Keratinocyte (primary cell): Measurements from ENCODE around the gene IGF1. TPM values are rescaled to one million over a fixed set of nuclear protein-coding genes. Genes with fewer than 3 reads are reported as not detected.

ENCODE experiments used
- DNase-seq: peaks from one replicate; pipeline ENCODE4 v3.0.0-alpha.2; 2011; ENCODE audit warnings: low read depth, missing footprints, low spot score
- FAIRE-seq: peaks from 2 replicates; lab custom pipeline; 2011; peaks lifted over from hg19 to GRCh38; lab: Jason Lieb, UNC
- H2AFZ ChIP-seq: 2 replicates; pipeline ENCODE4 v1.6.0; 2012; ENCODE audit warnings: low read length, control low read depth, inconsistent platforms; ENCODE audit not compliant: control insufficient read depth
- H3K27ac ChIP-seq: 2 replicates; pipeline ENCODE4 v1.5.1; 2011; ENCODE audit warnings: low read length; ENCODE audit not compliant: control insufficient read depth, insufficient read depth
- H3K27me3 ChIP-seq: 3 replicates; pipeline ENCODE4 v1.6.0; 2011; ENCODE audit warnings: low read length; ENCODE audit not compliant: control insufficient read depth, insufficient read depth; ENCODE audit errors: extremely low read depth
- H3K36me3 ChIP-seq, 2 experiments: 2 replicates in 1 of 2; 3 replicates in 1 of 2; pipeline ENCODE4 v1.5.1; 2011; ENCODE audit warnings: low read length in 2 of 2, mild to moderate bottlenecking in 1 of 2; ENCODE audit not compliant: control insufficient read depth in 2 of 2, insufficient read depth in 2 of 2; ENCODE audit errors: extremely low read depth in 1 of 2
- H3K4me1 ChIP-seq: 3 replicates; pipeline ENCODE4 v1.5.1; 2011; ENCODE audit warnings: low read length; ENCODE audit not compliant: control insufficient read depth, insufficient read depth; ENCODE audit errors: extremely low read depth
- H3K4me2 ChIP-seq: 3 replicates; pipeline ENCODE4 v1.6.0; 2011; ENCODE audit warnings: low read depth, low read length; ENCODE audit not compliant: control insufficient read depth, insufficient read depth; ENCODE audit errors: extremely low read depth
- H3K4me3 ChIP-seq, 3 experiments: fragments of 200-600 bp in 1 of 3; sonication (generic) in 1 of 3; 2 replicates in 2 of 3; 3 replicates in 1 of 3; pipeline ENCODE4 v1.5.1; 2011 to 2016; ENCODE audit warnings: low read length in 3 of 3, mild to moderate bottlenecking in 3 of 3, control low read depth in 2 of 3, inconsistent platforms in 1 of 3, low read depth in 1 of 3, mixed read lengths in 1 of 3, mixed run types in 1 of 3, moderate library complexity in 1 of 3; ENCODE audit not compliant: control insufficient read depth in 2 of 3, insufficient read depth in 2 of 3; ENCODE audit errors: extremely low read depth in 1 of 3
- H3K79me2 ChIP-seq: 2 replicates; pipeline ENCODE4 v1.6.0; 2012; ENCODE audit warnings: low read length; ENCODE audit not compliant: control insufficient read depth, insufficient read depth
- H3K9ac ChIP-seq: 3 replicates; pipeline ENCODE4 v1.6.0; 2011; ENCODE audit warnings: low read length; ENCODE audit not compliant: control insufficient read depth, insufficient read depth; ENCODE audit errors: extremely low read depth
- H3K9me1 ChIP-seq: 3 replicates; pipeline ENCODE4 v1.6.0; 2011; ENCODE audit warnings: low read length; ENCODE audit not compliant: control insufficient read depth, insufficient read depth; ENCODE audit errors: extremely low read depth
- H3K9me3 ChIP-seq: 2 replicates; pipeline ENCODE4 v1.5.1; 2012; ENCODE audit warnings: low read depth, low read length; ENCODE audit not compliant: control insufficient read depth
- H4K20me1 ChIP-seq: 3 replicates; pipeline ENCODE4 v1.6.0; 2011; ENCODE audit warnings: low read length; ENCODE audit not compliant: control insufficient read depth, insufficient read depth; ENCODE audit errors: extremely low read depth
- EZH2 ChIP-seq: IDR thresholded peaks from one replicate; pipeline ENCODE4 v1.6.1; 2012; ENCODE audit warnings: inconsistent platforms, mild to moderate bottlenecking, low read length, moderate library complexity
- dilution Hi-C: fragments of 300-500 bp; cut with MboI; formaldehyde crosslinking; loops from one replicate; pipeline ENCODE4 v1.7.0; 2020; ENCODE audit warnings: low sequenced_read_pairs; ENCODE audit not compliant: extremely low pct_ligation_motif_present
- polyA plus RNA-seq, 5 experiments: library from polyadenylated mRNA; depleted of rRNA in 3 of 5; stranded (reverse) in 3 of 5; stranded (forward) in 1 of 5; unstranded in 1 of 5; fragments of >200 nt; gene quantifications; 1 replicate in 1 of 5; 2 replicates in 3 of 5; 3 replicates in 1 of 5; pipeline versions ENCODE4 v1.2.1 to v1.2.3, GENCODE V29; 2011 to 2012; ENCODE audit warnings: missing spikeins in 2 of 5, low read depth in 1 of 5, low replicate concordance in 1 of 5
- TF ChIP-seq, protein P1 (sequence below), 3 experiments: IDR thresholded peaks in 1 of 3; conservative IDR thresholded peaks in 1 of 3; optimal IDR thresholded peaks in 1 of 3; 2 replicates in 2 of 3; 3 replicates in 1 of 3; pipeline versions ENCODE3 to v1.5.1; 2011; ENCODE audit warnings: low read length in 3 of 3, mild to moderate bottlenecking in 3 of 3, moderate library complexity in 2 of 3, control low read depth in 1 of 3, inconsistent platforms in 1 of 3; ENCODE audit not compliant: insufficient read depth in 2 of 3; ENCODE audit errors: extremely low read depth in 1 of 3

IGF1 gene
- polyA plus RNA-seq, 1 donor (not counting 4 experiments of a cell fraction or from before 2014, with no cell fraction given) = not detected

DNA sequence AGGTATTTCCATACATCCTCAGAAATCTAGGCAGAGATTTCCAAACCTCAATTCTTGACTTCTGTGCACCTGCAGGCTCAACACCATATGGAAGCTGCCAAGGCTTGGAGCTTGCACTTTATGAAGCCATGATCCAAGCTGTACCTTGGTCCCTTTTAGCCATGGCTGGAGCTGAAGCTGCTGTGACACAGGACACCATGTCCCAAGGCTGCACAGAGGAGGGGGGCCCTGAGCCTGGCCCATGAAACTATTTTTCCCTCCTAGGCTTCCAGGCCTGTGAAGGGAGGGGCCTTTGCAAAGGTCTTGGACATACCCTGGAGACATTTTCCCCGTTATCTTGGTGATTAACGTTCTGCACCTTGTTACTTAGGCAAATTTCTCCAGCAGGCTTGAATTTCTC, 110.5 kb downstream of the IGF1 start:
- Histone ChIP-seq H3K4me2 (no peak overlapping the region), H3K27ac (no peak overlapping the region), H4K20me1 (no peaks in the 10 kb centered on the region), H3K27me3 (no peaks in the 10 kb centered on the region), H3K4me1 (no peaks in the 10 kb centered on the region), H3K9me3 (no peaks in the 10 kb centered on the region), H3K9me1 (no peaks in the 10 kb centered on the region), H3K4me3 (no peak overlapping the region), H2AFZ (no peak overlapping the region), H3K9ac (no peak overlapping the region), H3K36me3 (no peaks in the 10 kb centered on the region), H3K79me2 (no peaks in the 10 kb centered on the region)
- dilution Hi-C loops = no loop called here
- TF ChIP-seq EZH2 = no peak
- TF ChIP-seq, protein P1, sequence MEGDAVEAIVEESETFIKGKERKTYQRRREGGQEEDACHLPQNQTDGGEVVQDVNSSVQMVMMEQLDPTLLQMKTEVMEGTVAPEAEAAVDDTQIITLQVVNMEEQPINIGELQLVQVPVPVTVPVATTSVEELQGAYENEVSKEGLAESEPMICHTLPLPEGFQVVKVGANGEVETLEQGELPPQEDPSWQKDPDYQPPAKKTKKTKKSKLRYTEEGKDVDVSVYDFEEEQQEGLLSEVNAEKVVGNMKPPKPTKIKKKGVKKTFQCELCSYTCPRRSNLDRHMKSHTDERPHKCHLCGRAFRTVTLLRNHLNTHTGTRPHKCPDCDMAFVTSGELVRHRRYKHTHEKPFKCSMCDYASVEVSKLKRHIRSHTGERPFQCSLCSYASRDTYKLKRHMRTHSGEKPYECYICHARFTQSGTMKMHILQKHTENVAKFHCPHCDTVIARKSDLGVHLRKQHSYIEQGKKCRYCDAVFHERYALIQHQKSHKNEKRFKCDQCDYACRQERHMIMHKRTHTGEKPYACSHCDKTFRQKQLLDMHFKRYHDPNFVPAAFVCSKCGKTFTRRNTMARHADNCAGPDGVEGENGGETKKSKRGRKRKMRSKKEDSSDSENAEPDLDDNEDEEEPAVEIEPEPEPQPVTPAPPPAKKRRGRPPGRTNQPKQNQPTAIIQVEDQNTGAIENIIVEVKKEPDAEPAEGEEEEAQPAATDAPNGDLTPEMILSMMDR (optimal IDR thresholded peaks at IDR 0.05 in 1 of 3, IDR thresholded peaks at IDR 0.05 in 1 of 3, conservative IDR thresholded peaks at IDR 0.05 in 1 of 3; ENCODE audit: extremely low read depth in 1 of 3, insufficient read depth in 2 of 3, low read length in 3 of 3) = no peak
- no peak for FAIRE-seq
- DNase-seq = no peak

DNA sequence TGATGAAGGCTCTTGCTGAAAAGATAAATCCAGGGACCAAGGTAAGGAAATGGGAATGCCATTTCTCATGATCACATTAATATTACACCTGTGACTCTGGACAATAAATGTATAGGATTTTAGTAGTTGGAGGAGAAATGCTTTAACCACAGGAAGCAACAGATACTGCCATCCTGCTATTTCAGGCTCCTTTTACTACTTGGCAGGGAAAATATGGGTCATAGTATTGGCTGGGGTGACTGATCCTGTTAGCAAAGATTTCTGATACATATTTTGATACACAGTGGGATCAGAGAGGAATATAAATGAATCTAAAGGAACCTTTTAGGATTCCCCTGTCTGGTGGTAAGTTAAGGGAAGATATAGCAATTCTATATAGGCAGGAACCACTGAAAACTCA, 115.0 kb downstream of the IGF1 start:
- Histone ChIP-seq H3K4me1 (no peaks in the 10 kb centered on the region), H3K9ac (no peak overlapping the region), H4K20me1 (no peaks in the 10 kb centered on the region), H3K27me3 (no peaks in the 10 kb centered on the region), H3K4me2 (no peak overlapping the region), H3K36me3 (no peaks in the 10 kb centered on the region), H3K4me3 (no peak overlapping the region), H3K27ac (no peak overlapping the region), H2AFZ (no peak overlapping the region), H3K9me1 (no peaks in the 10 kb centered on the region), H3K79me2 (no peaks in the 10 kb centered on the region), H3K9me3 (no peaks in the 10 kb centered on the region)
- FAIRE-seq (no peak), DNase-seq (no peak)
- TF ChIP-seq, protein P1 (optimal IDR thresholded peaks at IDR 0.05 in 1 of 3, IDR thresholded peaks at IDR 0.05 in 1 of 3, conservative IDR thresholded peaks at IDR 0.05 in 1 of 3; ENCODE audit: extremely low read depth in 1 of 3, insufficient read depth in 2 of 3, low read length in 3 of 3) = no peak
- no peak for TF ChIP-seq EZH2
- dilution Hi-C loops = no loop called here
